H54 (cell line): ENCODE measurements around the gene COL7A1.
A peak's percentile ranks its signal among the peaks of the same experiment; 100 is the strongest.

Source experiments
- DNase-seq: peaks from one replicate; pipeline ENCODE4 v3.0.0; 2011; ENCODE audit warnings: low spot score, mixed read lengths; ENCODE audit not compliant: insufficient read length
- FAIRE-seq: peaks from 3 replicates; lab custom pipeline; 2011; peaks lifted over from hg19 to GRCh38; lab: Jason Lieb, UNC
- POLR2A ChIP-seq: IDR thresholded peaks from 2 replicates; pipeline ENCODE4 v1.6.1; 2011; ENCODE audit warnings: low read depth, mild to moderate bottlenecking, low read length

COL7A1 gene

DNA sequence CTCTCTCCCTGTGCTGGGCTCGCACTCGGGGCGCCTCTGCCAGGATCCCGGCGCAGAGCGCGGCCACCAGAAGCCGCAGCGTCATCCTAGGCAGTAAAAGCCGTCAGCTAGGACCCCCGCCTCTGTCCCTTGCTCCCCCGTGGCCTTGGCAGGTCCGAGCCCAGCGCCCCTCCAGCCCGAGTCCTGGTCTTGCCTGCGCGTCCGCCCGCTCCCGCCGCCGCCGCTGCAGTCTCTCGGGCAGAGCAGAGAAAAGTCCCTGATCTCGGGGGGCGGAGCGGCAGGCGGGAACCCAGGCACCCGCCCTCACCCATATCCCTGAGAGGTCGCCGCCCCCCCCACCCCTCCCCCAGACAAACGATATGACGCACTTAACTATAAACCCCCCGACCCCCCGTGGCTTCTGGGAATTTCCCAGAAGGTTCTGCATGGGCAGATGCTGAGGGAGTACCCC is at the start of gene COL7A1:
TSS of gene COL7A1 (minus strand) at position 255 of the 451 bp plus-strand sequence. CDS start at position 85, 170 bp downstream.
- peak; percentile 86 for TF ChIP-seq POLR2A

DNA sequence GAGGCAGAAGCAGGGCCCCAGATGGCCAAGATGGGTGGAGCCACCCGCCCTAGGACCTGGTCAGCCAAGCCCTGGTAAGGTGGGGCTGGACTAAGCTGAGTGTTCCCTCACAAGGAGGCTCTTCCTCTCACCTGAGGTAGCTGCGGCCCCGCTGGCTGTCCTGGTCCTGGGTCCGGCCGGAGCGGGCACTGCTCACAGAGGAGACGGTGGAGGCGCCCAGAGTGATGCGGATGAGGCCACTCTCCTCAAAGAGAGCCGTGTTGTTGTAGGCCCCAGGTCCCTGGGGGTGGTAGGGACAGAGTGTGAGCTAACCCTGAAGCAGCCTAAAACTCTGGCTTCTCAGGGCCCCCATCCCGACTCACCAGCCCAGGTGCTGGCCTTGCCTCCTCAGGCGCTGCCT is 47.5 kb upstream of the COL7A1 start:
- FAIRE-seq (no peak), DNase-seq (no peak)
- TF ChIP-seq POLR2A, result no peak

More for the DNA sequence above, at the start of gene COL7A1:
- DNase-seq, result no peak
- no peak for FAIRE-seq

- no peak for DNase-seq
- no peak for TF ChIP-seq POLR2A
- no peak for FAIRE-seq
These were observed 46.3 kb upstream of the COL7A1 start for GRCh38 chr3:48641396-48641795.

DNA sequence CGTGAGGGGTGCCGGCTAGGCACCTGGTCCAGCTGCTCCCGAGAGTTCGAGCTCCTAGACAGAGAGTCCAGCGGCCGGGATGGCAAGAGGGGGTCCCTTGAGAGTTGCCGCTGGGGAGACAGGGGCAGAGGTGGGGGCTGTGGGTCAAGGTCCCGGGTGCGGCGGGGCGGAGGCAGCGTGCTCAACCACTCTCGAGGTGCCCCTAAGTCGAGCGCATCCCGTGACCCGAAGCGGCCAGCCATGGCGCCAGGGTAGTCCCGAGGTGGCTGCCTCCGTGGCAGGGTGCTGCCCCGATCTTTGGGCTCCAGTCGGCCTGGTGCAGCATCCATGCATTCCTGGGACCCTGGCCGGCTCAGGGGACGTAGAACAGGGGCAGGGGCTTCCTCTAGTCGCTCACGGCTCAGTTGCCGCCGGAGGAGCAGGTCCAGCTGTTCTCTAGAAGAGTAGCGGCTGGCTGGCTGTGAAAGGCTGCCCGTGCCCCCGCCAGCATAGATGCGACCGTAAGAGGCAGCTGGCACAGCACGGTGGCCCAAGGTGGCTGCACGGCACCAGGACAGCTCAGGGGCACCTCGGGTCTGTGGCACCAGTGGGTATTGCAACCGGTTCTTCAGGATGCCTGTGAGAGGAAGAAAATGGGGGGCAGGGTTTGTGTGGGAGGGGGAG is 44.9 kb upstream of the COL7A1 start:
- FAIRE-seq (no peak), DNase-seq (no peak)
- TF ChIP-seq POLR2A, result no peak

- no peak for DNase-seq
- no peak for FAIRE-seq
- TF ChIP-seq POLR2A, result no peak
These were observed 42.2 kb upstream of the COL7A1 start for GRCh38 chr3:48637305-48637704.

GRCh38 chr3:48636149-48636655 is 41.1 kb upstream of the COL7A1 start:
- no peak for TF ChIP-seq POLR2A
- DNase-seq (no peak), FAIRE-seq (no peak)

- peak; percentile 78 for TF ChIP-seq POLR2A
- FAIRE-seq (no peak), DNase-seq (peak; percentile 99)
These were observed 40.3 kb upstream of the COL7A1 start, which contains the start of gene SLC26A6 for GRCh38 chr3:48635222-48636021. Gene SLC26A6, minus strand, starts transcription at chr3:48635461. Its CDS starts 68 bp downstream, at chr3:48635393.

- FAIRE-seq (no peak), DNase-seq (peak; percentile 81)
- TF ChIP-seq POLR2A, result peak; percentile 60; the same call in 1 of the 2 replicates
These were observed 39.6 kb upstream of the COL7A1 start for GRCh38 chr3:48634661-48635221.

GRCh38 chr3:48633743-48634142 is 38.6 kb upstream of the COL7A1 start:
- no peak for FAIRE-seq
- TF ChIP-seq POLR2A, result no peak
- no peak for DNase-seq

GRCh38 chr3:48633256-48633655 is 38.1 kb upstream of the COL7A1 start:
- no peak for DNase-seq
- TF ChIP-seq POLR2A, result no peak
- FAIRE-seq, result no peak

DNA sequence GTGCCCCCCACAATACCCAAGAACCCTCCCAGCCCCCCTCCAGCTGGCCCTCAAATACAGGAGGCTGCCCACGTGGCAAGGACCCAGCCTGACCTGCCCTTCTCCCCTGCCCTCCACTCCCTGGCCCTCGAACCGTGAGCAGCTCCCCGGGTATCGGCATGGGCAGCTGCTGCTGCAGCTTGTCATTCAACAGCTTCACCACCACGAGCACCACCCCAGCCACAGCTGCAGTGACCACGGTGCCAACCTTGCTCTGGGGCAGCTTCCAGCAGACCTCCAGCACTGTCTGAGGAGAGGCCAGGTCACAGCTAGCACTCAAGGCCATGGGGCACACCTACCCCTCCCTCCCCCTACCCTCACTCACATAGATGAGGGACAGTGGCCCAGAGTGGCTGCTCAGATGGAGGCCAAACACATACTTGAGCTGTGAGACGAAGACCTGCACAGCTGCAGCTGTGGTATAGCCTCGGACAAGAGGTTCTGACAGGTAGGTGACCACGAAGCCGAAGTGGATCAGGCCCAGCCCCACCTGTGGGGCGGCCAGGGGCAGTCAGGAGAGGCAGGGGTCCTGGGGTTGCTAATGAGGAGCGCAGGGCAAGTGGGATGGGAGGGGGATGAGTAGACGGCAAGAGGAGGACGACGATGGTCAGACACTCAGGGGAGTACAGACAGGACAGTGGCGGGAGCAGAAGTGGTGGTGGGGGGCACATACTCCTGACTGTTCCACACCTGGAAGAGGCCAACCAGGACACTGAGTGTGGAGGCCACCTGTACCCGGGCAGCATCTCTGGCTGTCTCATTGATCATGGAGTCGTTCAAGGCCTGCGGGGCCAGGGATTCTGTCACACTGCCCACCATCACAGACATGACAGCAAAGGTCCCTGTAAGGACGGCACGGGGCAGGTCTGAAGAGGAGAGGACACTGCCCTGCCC is 36.7 kb upstream of the COL7A1 start:
- DNase-seq (no peak), FAIRE-seq (no peak)
- no peak for TF ChIP-seq POLR2A

DNA sequence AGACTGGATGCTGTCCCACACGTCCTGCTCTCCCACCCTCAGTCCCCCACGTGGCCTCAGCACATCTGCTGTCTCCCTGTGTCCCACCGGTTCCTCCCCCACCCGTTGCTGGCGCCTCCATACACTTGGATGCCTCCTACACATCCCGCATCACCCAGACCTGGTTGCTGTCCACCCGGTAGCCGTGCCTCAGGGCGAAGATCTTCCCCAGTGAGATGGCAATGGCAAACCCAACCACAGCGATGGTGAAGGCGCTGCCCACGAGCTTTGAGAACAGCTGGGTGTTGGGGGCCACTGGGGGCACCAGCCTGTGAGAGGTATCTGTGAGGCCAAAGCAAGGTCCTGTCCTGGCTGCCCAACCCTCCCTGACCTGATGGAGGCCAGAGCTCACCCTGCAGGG is 35.7 kb upstream of the COL7A1 start:
- FAIRE-seq (no peak), DNase-seq (no peak)
- TF ChIP-seq POLR2A, result no peak

GRCh38 chr3:48630407-48630806 is 35.3 kb upstream of the COL7A1 start:
- no peak for FAIRE-seq
- TF ChIP-seq POLR2A, result no peak
- DNase-seq, result no peak
